ENCODE data around the gene IGSF9B. TPM values are rescaled to one million over a fixed set of nuclear protein-coding genes. Genes with fewer than 3 reads are reported as not detected.

Gene IGSF9B
- total RNA-seq, 2 experiments from 2014 or later: 124 to 136 TPM

DNA sequence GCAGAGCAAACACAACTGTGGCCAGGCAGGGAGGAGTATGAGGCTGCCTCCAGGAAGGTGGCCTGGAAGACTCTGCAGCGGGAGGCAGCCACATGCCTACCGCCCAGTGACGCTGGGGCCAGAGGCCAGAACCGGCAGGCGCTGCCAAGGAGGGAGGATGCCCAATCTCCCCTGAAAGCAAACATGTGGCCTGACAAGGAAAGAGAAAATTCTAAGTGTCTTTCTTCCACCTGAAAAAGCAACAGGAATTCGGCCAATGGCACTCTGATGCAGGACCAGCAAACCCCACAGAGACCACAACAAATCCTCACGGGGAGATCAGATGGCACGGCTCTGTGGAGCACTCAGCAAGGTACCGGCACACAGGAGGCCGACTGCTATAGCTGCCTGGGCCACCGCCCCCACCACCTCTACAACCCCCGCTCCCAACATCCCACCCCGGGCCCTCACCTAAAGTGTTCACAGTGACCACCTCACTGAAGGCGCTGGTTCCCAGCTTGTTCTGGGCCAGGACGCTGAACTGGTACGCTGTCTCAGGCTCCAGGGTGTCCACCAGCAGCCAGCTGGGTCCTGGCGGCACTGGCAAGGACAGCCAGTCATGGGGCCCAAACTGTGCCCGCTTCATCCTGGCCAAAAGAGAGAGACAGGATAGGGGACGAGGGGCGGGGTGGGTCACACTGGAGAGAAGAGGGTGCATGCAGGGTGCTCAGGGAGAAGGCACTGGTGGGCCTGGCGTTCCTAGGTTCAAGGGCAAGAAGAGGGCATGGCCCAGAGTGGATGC lies 30.1 kb downstream of the IGSF9B start:
- no peak overlapping the region for H3K27ac Mint-ChIP-seq
- H3K27me3 Mint-ChIP-seq: no peaks in the 10 kb centered on the region
- peaks cover 64% of the 10 kb centered on the region for H3K36me3 Mint-ChIP-seq (ENCODE audit: low read depth)
- ATAC-seq: no peak
- TF ChIP-seq, protein P1, sequence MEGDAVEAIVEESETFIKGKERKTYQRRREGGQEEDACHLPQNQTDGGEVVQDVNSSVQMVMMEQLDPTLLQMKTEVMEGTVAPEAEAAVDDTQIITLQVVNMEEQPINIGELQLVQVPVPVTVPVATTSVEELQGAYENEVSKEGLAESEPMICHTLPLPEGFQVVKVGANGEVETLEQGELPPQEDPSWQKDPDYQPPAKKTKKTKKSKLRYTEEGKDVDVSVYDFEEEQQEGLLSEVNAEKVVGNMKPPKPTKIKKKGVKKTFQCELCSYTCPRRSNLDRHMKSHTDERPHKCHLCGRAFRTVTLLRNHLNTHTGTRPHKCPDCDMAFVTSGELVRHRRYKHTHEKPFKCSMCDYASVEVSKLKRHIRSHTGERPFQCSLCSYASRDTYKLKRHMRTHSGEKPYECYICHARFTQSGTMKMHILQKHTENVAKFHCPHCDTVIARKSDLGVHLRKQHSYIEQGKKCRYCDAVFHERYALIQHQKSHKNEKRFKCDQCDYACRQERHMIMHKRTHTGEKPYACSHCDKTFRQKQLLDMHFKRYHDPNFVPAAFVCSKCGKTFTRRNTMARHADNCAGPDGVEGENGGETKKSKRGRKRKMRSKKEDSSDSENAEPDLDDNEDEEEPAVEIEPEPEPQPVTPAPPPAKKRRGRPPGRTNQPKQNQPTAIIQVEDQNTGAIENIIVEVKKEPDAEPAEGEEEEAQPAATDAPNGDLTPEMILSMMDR (IDR thresholded peaks at IDR 0.05): no peak
- no peak for DNase-seq
- intact Hi-C loops (cut with micrococcal nuclease): loop anchor here (5.0 kb wide), 2 partner anchors 41 to 111 kb away; no protein-coding TSS in a partner anchor
- POLR2A ChIA-PET: interaction anchor here (0.7 to 2.3 kb wide), 6 partner anchors 19 to 216 kb away, joined by 3 to 19 read pairs (median 5); no protein-coding TSS in a partner anchor
- no peaks in the 10 kb centered on the region for H3K9me3 Mint-ChIP-seq
- peaks cover 38% of the 10 kb centered on the region for H3K4me1 Mint-ChIP-seq (ENCODE audit: low read depth)
- CTCF ChIA-PET: interaction anchor here (1.1 to 2.7 kb wide), 16 partner anchors 8 to 298 kb away, joined by 3 to 30 read pairs (median 6); partner anchors contain the start of genes IGSF9B, NCAPD3 and VPS26B
- no peak overlapping the region for H3K4me3 Mint-ChIP-seq

GRCh38 chr11:133925756-133926155 lies 31.0 kb downstream of the IGSF9B start:
- TF ChIP-seq, protein P1 (IDR thresholded peaks at IDR 0.05): no peak
- Mint-ChIP-seq H3K4me3 (no peak overlapping the region), H3K9me3 (no peaks in the 10 kb centered on the region), H3K4me1 (ENCODE audit: low read depth) (peaks cover 38% of the 10 kb centered on the region), H3K36me3 (ENCODE audit: low read depth) (peaks cover 73% of the 10 kb centered on the region), H3K27ac (no peak overlapping the region), H3K27me3 (no peaks in the 10 kb centered on the region)
- intact Hi-C loops (cut with micrococcal nuclease): loop anchor here (5.0 kb wide), 2 partner anchors 42 to 112 kb away; no protein-coding TSS in a partner anchor
- ChIA-PET CTCF (interaction anchor here (1.3 to 2.2 kb wide), 2 partner anchors 21 to 125 kb away, joined by 6 to 9 read pairs; no protein-coding TSS in a partner anchor), POLR2A (interaction anchor here (1.5 kb wide), 1 partner anchor 19 kb away, joined by 4 read pairs; no protein-coding TSS in a partner anchor)
- ATAC-seq: no peak
- DNase-seq: no peak

DNA sequence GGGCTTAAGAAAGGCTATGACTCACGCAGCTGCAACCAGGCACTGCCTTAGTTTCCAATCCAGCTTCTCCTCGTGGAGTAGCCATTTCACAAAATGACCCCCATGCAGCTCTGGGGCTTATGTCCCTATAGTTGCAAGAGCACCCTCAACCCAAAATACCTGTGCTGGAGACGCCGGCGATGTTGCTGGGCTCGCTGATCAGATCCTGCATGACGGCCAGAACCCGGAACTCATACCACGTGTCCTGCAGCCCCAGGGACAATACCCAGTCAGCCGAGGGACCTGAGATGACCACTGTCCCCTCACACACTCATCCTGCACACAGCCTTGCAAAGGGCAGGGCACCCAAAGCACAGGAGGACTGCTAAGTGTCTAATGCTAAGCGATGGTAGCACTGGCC lies 32.1 kb downstream of the IGSF9B start:
- H3K27ac Mint-ChIP-seq: no peak overlapping the region
- peaks cover 33% of the 10 kb centered on the region for H3K4me1 Mint-ChIP-seq (ENCODE audit: low read depth)
- no peak for DNase-seq
- TF ChIP-seq, protein P1 (IDR thresholded peaks at IDR 0.05): no peak
- CTCF ChIA-PET: interaction anchor here (1.3 to 2.2 kb wide), 2 partner anchors 22 to 126 kb away, joined by 6 to 9 read pairs; no protein-coding TSS in a partner anchor
- no peaks in the 10 kb centered on the region for H3K9me3 Mint-ChIP-seq
- H3K27me3 Mint-ChIP-seq: no peaks in the 10 kb centered on the region
- intact Hi-C loops (cut with micrococcal nuclease): loop anchor here (5.0 kb wide), 2 partner anchors 43 to 113 kb away; no protein-coding TSS in a partner anchor
- peaks cover 74% of the 10 kb centered on the region for H3K36me3 Mint-ChIP-seq (ENCODE audit: low read depth)
- ATAC-seq: no peak
- POLR2A ChIA-PET: interaction anchor here (1.5 kb wide), 1 partner anchor 20 kb away, joined by 4 read pairs; no protein-coding TSS in a partner anchor
- no peak overlapping the region for H3K4me3 Mint-ChIP-seq

DNA sequence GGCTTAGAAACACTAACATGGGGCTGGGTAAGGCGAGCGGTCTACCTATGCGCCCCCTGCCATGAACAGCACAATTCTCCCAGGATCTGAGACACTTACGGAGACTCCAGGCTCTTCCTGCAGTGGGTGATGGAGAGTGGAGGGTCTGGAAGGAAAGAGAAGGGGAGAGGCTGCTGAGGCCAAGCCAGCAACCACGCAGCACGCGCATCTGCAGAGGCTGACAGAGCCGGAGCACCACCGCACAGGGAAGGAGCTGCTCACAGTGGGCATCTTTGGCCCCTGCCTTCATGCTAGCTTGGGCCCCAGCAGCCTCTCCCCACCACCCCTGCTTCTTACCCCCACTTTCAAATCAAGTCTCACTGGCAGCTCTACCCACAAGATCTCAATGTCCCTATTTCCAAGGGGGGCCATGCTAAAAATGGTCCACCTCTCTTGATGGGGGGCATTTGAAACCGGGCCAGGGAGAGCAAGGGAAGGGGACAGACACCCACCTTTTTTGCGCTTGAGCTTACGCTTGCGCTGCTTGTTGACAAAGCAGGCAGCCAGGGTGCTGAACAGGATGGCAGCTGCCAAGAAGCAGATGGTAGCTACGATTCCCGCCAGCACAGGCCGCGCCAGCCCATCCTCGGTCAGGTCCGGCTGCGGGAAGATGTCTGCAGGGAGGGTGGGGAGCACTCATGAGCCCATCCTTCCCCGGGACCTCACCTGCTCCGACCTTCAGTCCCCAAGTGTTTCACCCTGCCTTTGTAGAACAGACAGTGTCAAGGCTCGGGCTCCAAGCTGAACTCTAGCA lies 34.5 kb downstream of the IGSF9B start:
- intact Hi-C loops (cut with micrococcal nuclease): no loop called here
- TF ChIP-seq, protein P1 (IDR thresholded peaks at IDR 0.05): no peak
- Mint-ChIP-seq H3K36me3 (ENCODE audit: low read depth) (peaks cover 64% of the 10 kb centered on the region), H3K27ac (no peak overlapping the region), H3K9me3 (no peaks in the 10 kb centered on the region), H3K27me3 (no peaks in the 10 kb centered on the region), H3K4me1 (ENCODE audit: low read depth) (peaks cover 10% of the 10 kb centered on the region), H3K4me3 (no peak overlapping the region)
- DNase-seq (no peak), ATAC-seq (no peak)
- CTCF ChIA-PET: interaction anchor here (1.7 kb wide), 1 partner anchor 23 kb away, joined by 3 read pairs; no protein-coding TSS in a partner anchor
- POLR2A ChIA-PET: interaction anchor here (0.6 kb wide), 1 partner anchor 11 kb away, joined by 3 read pairs; no protein-coding TSS in a partner anchor
